Measurements from ENCODE around the gene CSF2RB.

The CSF2RB gene

GRCh38 chr22:36955691-36956090 lies 42.3 kb downstream of the CSF2RB start:
- no peak for DNase-seq (ENCODE audit: low read depth, low spot score)
- no peak overlapping the region for H3K27ac ChIP-seq

- H3K27ac ChIP-seq: no peak overlapping the region
- no peak for DNase-seq (ENCODE audit: low read depth, low spot score)
Measured at GRCh38 chr22:36958366-36958765, 44.9 kb downstream of the CSF2RB start.

GRCh38 chr22:36961626-36962025 lies 48.2 kb downstream of the CSF2RB start:
- H3K27ac ChIP-seq: no peak overlapping the region
- DNase-seq (ENCODE audit: low read depth, low spot score): no peak

GRCh38 chr22:36963302-36963701 lies 49.9 kb downstream of the CSF2RB start:
- no peak overlapping the region for H3K27ac ChIP-seq
- no peak for DNase-seq (ENCODE audit: low read depth, low spot score)

GRCh38 chr22:36964106-36964505 lies 50.7 kb downstream of the CSF2RB start:
- DNase-seq (ENCODE audit: low read depth, low spot score): no peak
- no peak overlapping the region for H3K27ac ChIP-seq

GRCh38 chr22:36965696-36966095 lies 52.3 kb downstream of the CSF2RB start:
- H3K27ac ChIP-seq: no peak overlapping the region
- DNase-seq (ENCODE audit: low read depth, low spot score): no peak

GRCh38 chr22:36966851-36967540 lies 53.6 kb downstream of the CSF2RB start:
- no peak for DNase-seq (ENCODE audit: low read depth, low spot score)
- H3K27ac ChIP-seq: no peak overlapping the region

- DNase-seq (ENCODE audit: low read depth, low spot score): no peak
Measured at GRCh38 chr22:36968249-36968964, 55.0 kb downstream of the CSF2RB start.

GRCh38 chr22:36971341-36972125 lies 58.1 kb downstream of the CSF2RB start:
- DNase-seq (ENCODE audit: low read depth, low spot score): no peak
- no peak overlapping the region for H3K27ac ChIP-seq

More at GRCh38 chr22:36968249-36968964, 55.0 kb downstream of the CSF2RB start:
- H3K27ac ChIP-seq: no peak overlapping the region

GRCh38 chr22:36976606-36977005 lies 63.2 kb downstream of the CSF2RB start:
- no peak for DNase-seq (ENCODE audit: low read depth, low spot score)
- no peak overlapping the region for H3K27ac ChIP-seq

GRCh38 chr22:36977401-36977861 lies 64.0 kb downstream of the CSF2RB start:
- no peak overlapping the region for H3K27ac ChIP-seq
- DNase-seq (ENCODE audit: low read depth, low spot score): no peak

GRCh38 chr22:36977947-36978660 lies 64.7 kb downstream of the CSF2RB start:
- DNase-seq (ENCODE audit: low read depth, low spot score): no peak
- no peak overlapping the region for H3K27ac ChIP-seq

GRCh38 chr22:36979016-36979910 lies 65.8 kb downstream of the CSF2RB start:
- no peak for DNase-seq (ENCODE audit: low read depth, low spot score)
- no peak overlapping the region for H3K27ac ChIP-seq

GRCh38 chr22:36981247-36981775 lies 67.9 kb downstream of the CSF2RB start:
- DNase-seq (ENCODE audit: low read depth, low spot score): no peak
- H3K27ac ChIP-seq: no peak overlapping the region

GRCh38 chr22:36982136-36982535 lies 68.7 kb downstream of the CSF2RB start:
- no peak overlapping the region for H3K27ac ChIP-seq
- DNase-seq (ENCODE audit: low read depth, low spot score): no peak

- H3K27ac ChIP-seq: no peak overlapping the region
- no peak for DNase-seq (ENCODE audit: low read depth, low spot score)
Measured at GRCh38 chr22:36985211-36985889, 71.9 kb downstream of the CSF2RB start.

GRCh38 chr22:36986242-36986821 lies 72.9 kb downstream of the CSF2RB start:
- DNase-seq (ENCODE audit: low read depth, low spot score): no peak
- H3K27ac ChIP-seq: no peak overlapping the region
